Measurements from ENCODE around the gene WFIKKN2.

The WFIKKN2 gene

DNA sequence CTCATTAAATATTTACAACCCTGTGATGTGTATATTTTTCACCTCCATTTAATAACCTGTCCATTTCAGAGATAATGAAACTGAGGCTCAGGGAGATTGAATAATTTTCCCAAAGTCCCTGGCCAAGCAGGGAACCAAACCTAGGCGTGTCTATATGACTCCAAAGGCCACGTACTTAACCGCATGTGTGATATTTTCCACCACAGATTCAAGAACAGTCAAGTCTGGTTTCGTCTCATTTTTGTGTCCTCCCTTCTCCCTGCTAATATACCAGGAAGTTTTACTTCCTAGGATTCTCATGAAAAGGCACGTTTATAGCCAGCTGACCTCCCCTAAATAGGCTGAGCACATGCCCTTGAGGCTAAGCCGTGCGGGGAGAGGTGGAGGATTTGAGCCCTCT, 15.3 kb downstream of the WFIKKN2 start:
- TF ChIP-seq, protein P1, sequence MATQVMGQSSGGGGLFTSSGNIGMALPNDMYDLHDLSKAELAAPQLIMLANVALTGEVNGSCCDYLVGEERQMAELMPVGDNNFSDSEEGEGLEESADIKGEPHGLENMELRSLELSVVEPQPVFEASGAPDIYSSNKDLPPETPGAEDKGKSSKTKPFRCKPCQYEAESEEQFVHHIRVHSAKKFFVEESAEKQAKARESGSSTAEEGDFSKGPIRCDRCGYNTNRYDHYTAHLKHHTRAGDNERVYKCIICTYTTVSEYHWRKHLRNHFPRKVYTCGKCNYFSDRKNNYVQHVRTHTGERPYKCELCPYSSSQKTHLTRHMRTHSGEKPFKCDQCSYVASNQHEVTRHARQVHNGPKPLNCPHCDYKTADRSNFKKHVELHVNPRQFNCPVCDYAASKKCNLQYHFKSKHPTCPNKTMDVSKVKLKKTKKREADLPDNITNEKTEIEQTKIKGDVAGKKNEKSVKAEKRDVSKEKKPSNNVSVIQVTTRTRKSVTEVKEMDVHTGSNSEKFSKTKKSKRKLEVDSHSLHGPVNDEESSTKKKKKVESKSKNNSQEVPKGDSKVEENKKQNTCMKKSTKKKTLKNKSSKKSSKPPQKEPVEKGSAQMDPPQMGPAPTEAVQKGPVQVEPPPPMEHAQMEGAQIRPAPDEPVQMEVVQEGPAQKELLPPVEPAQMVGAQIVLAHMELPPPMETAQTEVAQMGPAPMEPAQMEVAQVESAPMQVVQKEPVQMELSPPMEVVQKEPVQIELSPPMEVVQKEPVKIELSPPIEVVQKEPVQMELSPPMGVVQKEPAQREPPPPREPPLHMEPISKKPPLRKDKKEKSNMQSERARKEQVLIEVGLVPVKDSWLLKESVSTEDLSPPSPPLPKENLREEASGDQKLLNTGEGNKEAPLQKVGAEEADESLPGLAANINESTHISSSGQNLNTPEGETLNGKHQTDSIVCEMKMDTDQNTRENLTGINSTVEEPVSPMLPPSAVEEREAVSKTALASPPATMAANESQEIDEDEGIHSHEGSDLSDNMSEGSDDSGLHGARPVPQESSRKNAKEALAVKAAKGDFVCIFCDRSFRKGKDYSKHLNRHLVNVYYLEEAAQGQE (IDR thresholded peaks at IDR 0.05; ENCODE audit: insufficient read depth in 1 of 2, low read depth in 2 of 2, low read length in 2 of 2) = no peak
- TF ChIP-seq TAF1 (IDR thresholded peaks at IDR 0.05; ENCODE audit: borderline replicate concordance, insufficient read depth, low read length) (no peak), FOXP2 (optimal IDR thresholded peaks at IDR 0.05; ENCODE audit: borderline replicate concordance, extremely low read depth, extremely low read length, insufficient read depth) (no peak)

DNA sequence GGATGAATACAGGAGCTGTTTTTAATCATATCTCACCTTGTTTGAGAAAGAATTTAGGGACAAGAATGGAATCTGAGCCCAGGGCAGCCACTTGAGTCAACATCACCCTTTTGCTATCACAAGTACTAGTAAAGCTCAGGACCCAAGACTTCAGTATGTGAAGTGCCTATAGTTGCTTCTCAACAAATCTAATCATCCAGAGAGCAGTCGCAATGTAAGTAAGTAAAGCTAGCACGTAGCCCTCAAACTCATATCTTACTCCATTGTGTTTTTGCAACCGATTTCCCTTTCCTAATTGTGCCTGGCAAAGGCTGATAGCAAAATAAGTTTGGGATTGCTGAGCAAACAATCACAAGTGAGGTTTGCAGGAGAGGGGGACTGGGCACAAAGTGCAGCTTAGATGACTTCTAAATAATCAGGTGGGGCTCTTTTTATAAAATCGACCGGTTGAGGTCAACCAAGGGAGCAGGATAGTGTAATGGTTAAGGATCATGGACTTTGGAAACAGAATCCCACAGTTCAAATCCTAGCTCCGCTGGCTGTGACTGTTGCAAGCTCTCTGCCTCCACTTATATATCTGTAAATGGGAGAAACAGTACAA, 17.7 kb downstream of the WFIKKN2 start:
- TF ChIP-seq SIN3A (IDR thresholded peaks at IDR 0.05; ENCODE audit: borderline replicate concordance, insufficient read depth, low read length) (no peak), POLR2AphosphoS5 (IDR thresholded peaks at IDR 0.05; ENCODE audit: low read depth, low read length) (no peak)

DNA sequence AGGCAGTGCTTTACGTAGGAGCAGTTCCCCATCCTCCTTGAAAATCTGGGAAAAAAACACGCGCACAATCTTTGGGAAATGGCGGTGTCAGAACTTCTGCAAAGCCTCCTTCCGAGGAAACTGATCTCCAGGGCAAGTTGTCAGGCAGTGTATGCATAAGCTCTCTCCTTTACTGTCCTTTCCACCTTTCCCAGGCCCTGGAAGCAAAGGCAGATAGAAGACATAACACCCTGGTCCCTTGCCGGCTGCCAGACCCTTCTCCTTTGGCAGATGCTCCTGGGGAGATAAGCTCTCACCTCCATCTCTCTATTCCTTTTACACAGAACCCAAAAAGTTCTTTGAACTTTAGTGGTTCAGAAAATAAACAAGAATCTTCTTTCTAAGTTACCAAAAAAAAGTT, 18.4 kb downstream of the WFIKKN2 start:
- TF ChIP-seq SIN3A (IDR thresholded peaks at IDR 0.05; ENCODE audit: borderline replicate concordance, insufficient read depth, low read length) = no peak
- no peak for TF ChIP-seq FOXP2 (optimal IDR thresholded peaks at IDR 0.05; ENCODE audit: borderline replicate concordance, extremely low read depth, extremely low read length, insufficient read depth)
- no peak for TF ChIP-seq TAF1 (IDR thresholded peaks at IDR 0.05; ENCODE audit: borderline replicate concordance, insufficient read depth, low read length)
- TF ChIP-seq POLR2AphosphoS5 (IDR thresholded peaks at IDR 0.05; ENCODE audit: low read depth, low read length) = no peak

DNA sequence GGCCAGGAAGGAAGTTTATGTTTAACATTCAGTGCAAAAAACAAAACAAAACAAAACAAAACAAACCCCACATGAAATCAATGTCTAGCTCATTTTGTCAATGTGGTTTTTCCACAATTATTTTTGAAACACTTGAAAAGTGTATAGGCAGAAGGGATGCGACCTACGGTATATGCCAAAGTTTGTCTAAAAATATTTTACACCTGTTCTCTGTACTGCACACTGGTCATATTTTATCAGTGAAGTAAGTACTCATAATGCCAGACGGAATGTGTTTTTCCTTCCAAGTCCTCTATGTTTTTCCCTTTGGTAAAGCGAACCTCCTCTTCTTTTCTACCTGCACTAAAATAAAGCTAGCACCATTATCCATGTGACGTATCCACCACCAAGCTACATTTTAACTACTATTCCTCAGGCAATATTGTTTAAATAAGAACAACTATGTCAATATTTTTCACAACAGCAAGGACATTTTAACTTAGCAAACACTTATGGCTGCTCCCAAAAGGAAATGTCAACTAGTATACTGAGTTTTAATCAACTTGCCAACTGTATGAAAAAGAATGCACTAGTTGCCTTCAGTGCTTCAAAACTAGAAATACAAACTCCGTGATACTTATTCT, 20.4 kb downstream of the WFIKKN2 start:
- TF ChIP-seq SIN3A (IDR thresholded peaks at IDR 0.05; ENCODE audit: borderline replicate concordance, insufficient read depth, low read length) (no peak), FOXP2 (optimal IDR thresholded peaks at IDR 0.05; ENCODE audit: borderline replicate concordance, extremely low read depth, extremely low read length, insufficient read depth) (no peak), TAF1 (IDR thresholded peaks at IDR 0.05; ENCODE audit: borderline replicate concordance, insufficient read depth, low read length) (no peak), POLR2AphosphoS5 (IDR thresholded peaks at IDR 0.05; ENCODE audit: low read depth, low read length) (no peak)
- TF ChIP-seq, protein P1 (IDR thresholded peaks at IDR 0.05; ENCODE audit: insufficient read depth in 1 of 2, low read depth in 2 of 2, low read length in 2 of 2) = no peak

DNA sequence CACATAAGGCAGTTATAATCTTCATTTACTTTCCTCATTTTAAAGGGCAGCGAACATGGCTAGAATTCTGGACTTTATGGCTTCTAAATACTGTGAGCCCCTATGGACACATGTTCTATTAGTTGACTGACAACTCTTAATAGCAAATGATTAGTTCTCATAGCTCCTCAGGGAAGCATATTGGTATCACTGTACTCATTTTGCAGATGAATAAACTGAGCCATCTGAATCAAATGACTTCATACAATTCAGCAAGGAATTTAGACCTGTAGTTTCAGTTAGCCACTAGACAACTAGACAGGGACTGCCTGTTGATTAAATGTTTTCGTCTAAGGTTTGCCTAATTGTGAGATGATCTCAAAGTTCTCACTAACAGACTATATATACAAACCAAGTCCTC, 21.0 kb downstream of the WFIKKN2 start:
- TF ChIP-seq, protein P1 (IDR thresholded peaks at IDR 0.05; ENCODE audit: insufficient read depth in 1 of 2, low read depth in 2 of 2, low read length in 2 of 2) = no peak
- TF ChIP-seq POLR2AphosphoS5 (IDR thresholded peaks at IDR 0.05; ENCODE audit: low read depth, low read length) (no peak), TAF1 (IDR thresholded peaks at IDR 0.05; ENCODE audit: borderline replicate concordance, insufficient read depth, low read length) (no peak), SIN3A (IDR thresholded peaks at IDR 0.05; ENCODE audit: borderline replicate concordance, insufficient read depth, low read length) (no peak), FOXP2 (optimal IDR thresholded peaks at IDR 0.05; ENCODE audit: borderline replicate concordance, extremely low read depth, extremely low read length, insufficient read depth) (no peak)

DNA sequence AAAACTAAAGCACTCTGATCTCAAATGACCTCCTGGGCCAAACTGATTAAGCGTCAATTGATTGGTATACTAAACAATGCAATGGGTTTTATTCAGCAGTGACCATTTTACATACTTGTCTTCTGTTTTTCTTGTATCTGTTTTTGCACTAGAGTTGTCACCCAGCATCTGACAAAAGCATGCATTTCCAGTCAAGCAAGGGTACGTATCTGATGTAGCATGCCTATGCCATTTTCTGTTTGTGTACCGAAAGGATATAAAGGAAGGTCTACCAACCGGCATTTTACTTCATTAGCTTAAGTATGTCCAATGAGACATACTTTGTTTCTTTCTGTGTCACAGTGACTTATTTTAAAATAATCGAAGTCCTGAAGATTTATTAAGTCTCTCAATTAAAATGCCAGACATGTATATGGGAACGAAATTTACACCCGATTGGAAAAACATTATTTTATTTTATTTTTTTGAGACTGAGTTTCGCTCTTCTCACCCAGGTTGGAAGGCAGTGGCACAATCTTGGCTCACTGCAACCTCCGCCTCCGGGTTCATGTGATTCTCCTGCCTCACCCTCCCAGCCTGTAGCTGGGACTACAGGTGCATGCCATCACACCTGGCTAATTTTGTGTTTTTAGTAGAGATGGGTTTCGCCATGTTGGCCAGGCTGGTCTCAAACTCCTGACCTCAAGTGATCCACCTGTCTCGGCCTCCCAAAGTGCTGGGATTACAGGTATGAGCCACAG, 23.3 kb downstream of the WFIKKN2 start:
- TF ChIP-seq POLR2AphosphoS5 (IDR thresholded peaks at IDR 0.05; ENCODE audit: low read depth, low read length) (no peak), FOXP2 (optimal IDR thresholded peaks at IDR 0.05; ENCODE audit: borderline replicate concordance, extremely low read depth, extremely low read length, insufficient read depth) (no peak), SIN3A (IDR thresholded peaks at IDR 0.05; ENCODE audit: borderline replicate concordance, insufficient read depth, low read length) (no peak), TAF1 (IDR thresholded peaks at IDR 0.05; ENCODE audit: borderline replicate concordance, insufficient read depth, low read length) (no peak)
- TF ChIP-seq, protein P1 (IDR thresholded peaks at IDR 0.05; ENCODE audit: insufficient read depth in 1 of 2, low read depth in 2 of 2, low read length in 2 of 2) = no peak
